H9 (cell line): ENCODE data around the gene PLXNA4. TPM values are rescaled to one million over a fixed set of nuclear protein-coding genes. Genes with fewer than 3 reads are reported as not detected.

ENCODE experiments used
- DNase-seq: peaks from one replicate; pipeline ENCODE4 v3.0.0-alpha.2; 2017
- H2AFZ ChIP-seq: one replicate; pipeline ENCODE4 v1.6.1; 2013; ENCODE audit warnings: mild to moderate bottlenecking, low read length, control low read depth, moderate library complexity
- H2AK5ac ChIP-seq: 2 replicates; pipeline ENCODE4 v1.6.1; 2013; ENCODE audit warnings: low read length, control low read depth, mixed read lengths; ENCODE audit not compliant: insufficient read length
- H2BK120ac ChIP-seq: one replicate; pipeline ENCODE4 v1.6.1; 2013; ENCODE audit warnings: low read depth, mild to moderate bottlenecking, low read length, control low read depth, inconsistent platforms; ENCODE audit not compliant: poor library complexity, severe bottlenecking
- H2BK12ac ChIP-seq: 2 replicates; pipeline ENCODE4 v1.6.1; 2013; ENCODE audit warnings: low read length, control low read depth, mixed read lengths, low read depth; ENCODE audit not compliant: insufficient read length
- H2BK15ac ChIP-seq: 2 replicates; pipeline ENCODE4 v1.6.1; 2013; ENCODE audit warnings: low read depth, low read length, control low read depth
- H2BK20ac ChIP-seq: one replicate; pipeline ENCODE4 v1.6.1; 2013; ENCODE audit warnings: low read depth, mild to moderate bottlenecking, low read length, control low read depth, inconsistent platforms; ENCODE audit not compliant: poor library complexity, severe bottlenecking
- H2BK5ac ChIP-seq: 2 replicates; pipeline ENCODE4 v1.6.1; 2013; ENCODE audit warnings: low read length, control low read depth, mixed read lengths; ENCODE audit not compliant: insufficient read length
- H3K14ac ChIP-seq: 2 replicates; pipeline ENCODE4 v1.6.1; 2013; ENCODE audit warnings: low read length, control low read depth; ENCODE audit not compliant: insufficient read depth
- H3K18ac ChIP-seq: 2 replicates; pipeline ENCODE4 v1.6.1; 2013; ENCODE audit warnings: low read depth, mild to moderate bottlenecking, mixed read lengths, low read length, control low read depth; ENCODE audit not compliant: insufficient read length
- H3K23ac ChIP-seq: 2 replicates; pipeline ENCODE4 v1.6.1; 2013; ENCODE audit warnings: low read length, control low read depth, mixed read lengths, low read depth; ENCODE audit not compliant: insufficient read length
- H3K23me2 ChIP-seq: 2 replicates; pipeline ENCODE4 v1.6.1; 2013; ENCODE audit warnings: low read depth, mild to moderate bottlenecking, mixed read lengths, low read length, control low read depth; ENCODE audit not compliant: insufficient read length, poor library complexity, severe bottlenecking
- H3K27ac ChIP-seq: 2 replicates; pipeline ENCODE4 v1.5.1; 2013; ENCODE audit warnings: low read length, control low read depth, mixed read lengths, low read depth; ENCODE audit not compliant: insufficient read length
- H3K27me3 ChIP-seq: 2 replicates; pipeline ENCODE4 v1.6.1; 2013; ENCODE audit warnings: low read length, control low read depth, inconsistent platforms; ENCODE audit not compliant: insufficient read depth
- H3K4ac ChIP-seq: 2 replicates; pipeline ENCODE4 v1.6.1; 2013; ENCODE audit warnings: low read depth, mild to moderate bottlenecking, control low read depth, inconsistent platforms, low read length, moderate library complexity
- H3K4me1 ChIP-seq: 2 replicates; pipeline ENCODE4 v1.6.1; 2013; ENCODE audit warnings: low read length, control low read depth, inconsistent platforms; ENCODE audit not compliant: insufficient read depth
- H3K4me2 ChIP-seq: 2 replicates; pipeline ENCODE4 v1.6.1; 2013; ENCODE audit warnings: low read length, control low read depth, mixed read lengths; ENCODE audit not compliant: insufficient read length, insufficient read depth
- H3K56ac ChIP-seq: 2 replicates; pipeline ENCODE4 v1.6.1; 2013; ENCODE audit warnings: low read depth, mild to moderate bottlenecking, mixed read lengths, low read length, control low read depth; ENCODE audit not compliant: insufficient read length
- H3K79me1 ChIP-seq: 2 replicates; pipeline ENCODE4 v1.6.1; 2013; ENCODE audit warnings: low read depth, mild to moderate bottlenecking, moderate library complexity, low read length, control low read depth, inconsistent platforms; ENCODE audit not compliant: insufficient read depth, poor library complexity, severe bottlenecking
- H3K79me2 ChIP-seq: 2 replicates; pipeline ENCODE4 v1.6.1; 2013; ENCODE audit warnings: low read length, control low read depth, inconsistent platforms; ENCODE audit not compliant: insufficient read depth
- H3K9ac ChIP-seq: 2 replicates; pipeline ENCODE4 v1.6.1; 2013; ENCODE audit warnings: low read length, control low read depth, mixed read lengths; ENCODE audit not compliant: insufficient read length; ENCODE audit errors: extremely low read depth
- H3K9me3 ChIP-seq: one replicate; pipeline ENCODE4 v1.6.1; 2013; ENCODE audit warnings: low read depth, low read length, inconsistent platforms; ENCODE audit not compliant: control insufficient read depth
- H3T11ph ChIP-seq: one replicate; pipeline ENCODE4 v1.6.1; 2013; ENCODE audit warnings: mild to moderate bottlenecking, low read length, control low read depth, inconsistent platforms
- H4K20me1 ChIP-seq: one replicate; pipeline ENCODE4 v1.6.1; 2013; ENCODE audit not compliant: control insufficient read depth, insufficient read length, insufficient read depth
- H4K5ac ChIP-seq: 2 replicates; pipeline ENCODE4 v1.6.1; 2013; ENCODE audit warnings: low read depth, mild to moderate bottlenecking, mixed read lengths, low read length, control low read depth; ENCODE audit not compliant: insufficient read length
- H4K8ac ChIP-seq: replicated peaks from 2 replicates; pipeline ENCODE4 v1.6.1; 2013; ENCODE audit warnings: low read length, control low read depth, mixed read lengths, low read depth; ENCODE audit not compliant: insufficient read length
- H4K91ac ChIP-seq: 2 replicates; pipeline ENCODE4 v1.6.1; 2013; ENCODE audit warnings: low read depth, mild to moderate bottlenecking, moderate library complexity, mixed read lengths, low read length, control low read depth; ENCODE audit not compliant: insufficient read length
- H3K27ac Mint-ChIP-seq, 3 experiments: 2 replicates in 2 of 3; 3 replicates in 1 of 3; pipeline ENCODE4 v1.8.0; 2020 to 2021; ENCODE audit warnings: mixed read lengths in 3 of 3, mild to moderate bottlenecking in 1 of 3, moderate library complexity in 1 of 3
- H3K27me3 Mint-ChIP-seq: 2 replicates; pipeline ENCODE4 v1.8.0; 2021; ENCODE audit warnings: low read depth, mild to moderate bottlenecking, moderate library complexity, mixed read lengths
- H3K36me3 Mint-ChIP-seq, 3 experiments: 2 replicates in 2 of 3; 3 replicates in 1 of 3; pipeline ENCODE4 v1.8.0; 2020 to 2021; ENCODE audit warnings: low read depth in 3 of 3, mixed read lengths in 3 of 3; ENCODE audit not compliant: insufficient read depth in 1 of 3
- H3K4me1 Mint-ChIP-seq, 2 experiments: 2 replicates each; pipeline ENCODE4 v1.8.0; 2020; ENCODE audit warnings: mixed read lengths in 2 of 2
- H3K4me3 Mint-ChIP-seq, 2 experiments: 2 replicates in 1 of 2; 3 replicates in 1 of 2; pipeline ENCODE4 v1.8.0; 2020 to 2021; ENCODE audit warnings: mild to moderate bottlenecking in 2 of 2, mixed read lengths in 2 of 2, moderate library complexity in 1 of 2
- H3K9me3 Mint-ChIP-seq, 2 experiments: 2 replicates in 1 of 2; 3 replicates in 1 of 2; pipeline ENCODE4 v1.8.0; 2020; ENCODE audit warnings: mild to moderate bottlenecking in 2 of 2, mixed read lengths in 2 of 2, moderate library complexity in 1 of 2
- CTCF ChIP-seq: fragments of 200-600 bp; sonication (generic); conservative IDR thresholded peaks from 3 replicates; pipeline ENCODE4 v1.8.0; 2021; ENCODE audit warnings: antibody characterized with exemption, mild to moderate bottlenecking
- WGBS: extraction: QIAGEN DNeasy Blood & Tissue Kit; methylation state at CpG from one replicate; pipeline ENCODE4 v1.1.7; 2013; ENCODE audit warnings: missing lambda C conversion rate, low lambda C conversion rate, mixed read lengths; ENCODE audit not compliant: insufficient read length; ENCODE audit errors: extremely low coverage; 5-methylcytosine and 5-hydroxymethylcytosine counted together
- total RNA-seq: library from RNA; stranded (reverse); gene quantifications from 2 replicates; pipeline ENCODE4 v1.2.1, GENCODE V29; 2021

PLXNA4 gene
- total RNA-seq, 1 experiment from 2014 or later = 0.35 TPM

GRCh38 chr7:132095111-132095765 lies 481.0 kb downstream of the PLXNA4 start:
- TF ChIP-seq CTCF = no peak
- Histone ChIP-seq H3K9ac (no peak overlapping the region), H3K4ac (no peak overlapping the region), H3K4me2 (no peak overlapping the region), H3T11ph (no peak overlapping the region), H3K9me3 (no peaks in the 10 kb centered on the region), H3K14ac (no peak overlapping the region), H2BK5ac (no peak overlapping the region), H2BK120ac (no peak overlapping the region), H3K4me1 (no peaks in the 10 kb centered on the region), H4K91ac (no peak overlapping the region), H2BK15ac (no peak overlapping the region), H2BK20ac (no peak overlapping the region), H2AFZ (no peak overlapping the region), H2AK5ac (no peak overlapping the region), H4K5ac (no peak overlapping the region), H3K27me3 (no peaks in the 10 kb centered on the region), H3K79me2 (no peaks in the 10 kb centered on the region), H4K20me1 (no peaks in the 10 kb centered on the region), H2BK12ac (no peak overlapping the region), H3K56ac (no peak overlapping the region), H3K23ac (no peak overlapping the region), H3K23me2 (no peaks in the 10 kb centered on the region), H3K79me1 (no peaks in the 10 kb centered on the region), H3K18ac (no peak overlapping the region), H4K8ac (no peak overlapping the region), H3K27ac (no peak overlapping the region)
- Mint-ChIP-seq H3K27me3 (peaks cover 13% of the 10 kb centered on the region), H3K9me3 (no peaks in the 10 kb centered on the region), H3K36me3 (no peaks in the 10 kb centered on the region), H3K4me3 (no peak overlapping the region), H3K4me1 (peaks cover 0 to 5% of the 10 kb centered on the region in 2 experiments; a peak in 1 of 4 replicates), H3K27ac (no peak overlapping the region)
- no CpG with 5 or more reads among the region's 5 CpGs for WGBS
- no peak for DNase-seq
